ENCODE data around the gene RAB6B.

GRCh38 chr3:133788024-133788423 lies 107.7 kb downstream of the RAB6B start:
- no peak for TF ChIP-seq CTCF (IDR thresholded peaks at IDR 0.05; ENCODE audit: insufficient read depth, low read length)
- TF ChIP-seq POLR2AphosphoS5 (IDR thresholded peaks at IDR 0.05; ENCODE audit: low read depth): no peak
- no peak for TF ChIP-seq REST (IDR thresholded peaks at IDR 0.05; ENCODE audit: insufficient replicate concordance, low read depth)
- TF ChIP-seq GABPA (IDR thresholded peaks at IDR 0.05; ENCODE audit: low read depth): no peak

All from HL-60 (cell line).